ENCODE measurements around the gene KCNC4.

The KCNC4 gene

GRCh38 chr1:110258734-110259133 is 48.6 kb downstream of the KCNC4 start:
- no peak for ATAC-seq (ENCODE audit: low read depth)
- Mint-ChIP-seq H3K27me3 (no peaks in the 10 kb centered on the region), H3K4me1 (peaks cover 9% of the 10 kb centered on the region), H3K4me3 (no peak overlapping the region), H3K9me3 (no peaks in the 10 kb centered on the region), H3K36me3 (no peaks in the 10 kb centered on the region), H3K27ac (no peak overlapping the region)
- DNase-seq (ENCODE audit: low spot score in 2 of 2): no peak

GRCh38 chr1:110259770-110260169 is 49.7 kb downstream of the KCNC4 start:
- H3K4me1 Mint-ChIP-seq: peaks cover 9% of the 10 kb centered on the region
- no peak overlapping the region for H3K27ac Mint-ChIP-seq
- no peaks in the 10 kb centered on the region for H3K36me3 Mint-ChIP-seq
- H3K4me3 Mint-ChIP-seq: no peak overlapping the region
- no peaks in the 10 kb centered on the region for H3K9me3 Mint-ChIP-seq
- no peaks in the 10 kb centered on the region for H3K27me3 Mint-ChIP-seq
- DNase-seq (ENCODE audit: low spot score in 2 of 2) (no peak), ATAC-seq (ENCODE audit: low read depth) (no peak)

Data from memory B cell (primary cell).